Suppressor macrophage (primary cell): ENCODE measurements around the gene IL5.
"Not testable (repeated sequence)": the region's sequence is repeated elsewhere in the genome, so short reads cannot be mapped to it uniquely, and the experiment has no call there.

Source experiments
- DNase-seq, 4 experiments: peaks; one replicate each; pipeline ENCODE4 v3.0.0-alpha.2; 2020 to 2022
- total RNA-seq, 17 experiments: gene quantifications; one replicate each; lab custom pipeline; 2026; ENCODE audit warnings: mixed read lengths in 6 of 17, inconsistent platforms in 3 of 17; lab: John Stamatoyannopoulos, UW

The IL5 gene
- total RNA-seq = 0 to 0.55 (median 0) reads per million in 17 experiments

GRCh38 chr5:132543472-132544201, at the start of gene IL5:
Gene IL5, minus strand, starts transcription at chr5:132543522. Its CDS starts 44 bp downstream, at chr5:132543478.
- no peak for DNase-seq

- DNase-seq = no peak
These were observed 49.2 kb upstream of the IL5 start for GRCh38 chr5:132592521-132592920.

- no peak for DNase-seq
These were observed 47.8 kb upstream of the IL5 start for GRCh38 chr5:132591145-132591544.

GRCh38 chr5:132589467-132589866, 46.1 kb upstream of the IL5 start:
- no peak for DNase-seq

- DNase-seq = no peak
These were observed 42.7 kb upstream of the IL5 start for GRCh38 chr5:132586063-132586462.

GRCh38 chr5:132584560-132584959, 41.2 kb upstream of the IL5 start:
- not testable (repeated sequence) for DNase-seq

- no peak for DNase-seq
These were observed 32.8 kb upstream of the IL5 start for GRCh38 chr5:132576123-132576522.

GRCh38 chr5:132566657-132567056, 23.3 kb upstream of the IL5 start:
- DNase-seq = no peak

GRCh38 chr5:132564555-132564954, 21.2 kb upstream of the IL5 start:
- not testable (repeated sequence) for DNase-seq

GRCh38 chr5:132561601-132562000, 18.3 kb upstream of the IL5 start:
- DNase-seq = no peak

- DNase-seq = no peak
These were observed 16.2 kb upstream of the IL5 start for GRCh38 chr5:132559383-132560060.

- peak; percentile 27 to 50 (median 37) for DNase-seq
These were observed 14.3 kb upstream of the IL5 start for GRCh38 chr5:132557478-132558172.

- DNase-seq = peak; percentile 93 to 96 (median 94)
These were observed 13.6 kb upstream of the IL5 start, which contains the start of gene RAD50 for GRCh38 chr5:132556763-132557477. Gene RAD50, plus strand, starts transcription at chr5:132556977. Its CDS starts 348 bp downstream, at chr5:132557325.

- no peak for DNase-seq
These were observed 12.9 kb upstream of the IL5 start for GRCh38 chr5:132556153-132556762.

GRCh38 chr5:132549576-132549975, 6.3 kb upstream of the IL5 start:
- DNase-seq = no peak

GRCh38 chr5:132548834-132549233, 5.5 kb upstream of the IL5 start:
- not testable (repeated sequence) for DNase-seq

GRCh38 chr5:132547269-132547668, 3.9 kb upstream of the IL5 start:
- no peak for DNase-seq

- DNase-seq = no peak
These were observed 2.8 kb upstream of the IL5 start for GRCh38 chr5:132546108-132546507.

GRCh38 chr5:132540764-132541163, 2.6 kb downstream of the IL5 start:
- no peak for DNase-seq

- no peak for DNase-seq
These were observed 3.2 kb downstream of the IL5 start for GRCh38 chr5:132540149-132540548.

GRCh38 chr5:132539716-132540115, 3.6 kb downstream of the IL5 start:
- peak in 1 of 4 experiments; percentile 26 for DNase-seq

- DNase-seq = no peak
These were observed 12.4 kb downstream of the IL5 start for GRCh38 chr5:132530946-132531345.
